Measurements from ENCODE around the gene VWA7.

Gene VWA7

GRCh38 chr6:31776485-31776988 lies 591 bp downstream of the VWA7 start:
- DNase-seq, result no peak

- no peak for DNase-seq
Observed at GRCh38 chr6:31775633-31776484, 1.3 kb downstream of the VWA7 start.

- no peak for DNase-seq
Observed at GRCh38 chr6:31775184-31775583, 1.9 kb downstream of the VWA7 start.

- peak; percentile 37 for DNase-seq
Observed at GRCh38 chr6:31771992-31772358, 5.2 kb downstream of the VWA7 start.

GRCh38 chr6:31770860-31771259 lies 6.3 kb downstream of the VWA7 start:
- DNase-seq, result no peak

- peak; percentile 36 for DNase-seq
Observed at GRCh38 chr6:31769684-31770371, 7.3 kb downstream of the VWA7 start.

GRCh38 chr6:31768363-31769257 lies 8.5 kb downstream of the VWA7 start:
- no peak for DNase-seq

- no peak for DNase-seq
Observed at GRCh38 chr6:31767096-31767645, 10.0 kb downstream of the VWA7 start.

- DNase-seq, result no peak
Observed at GRCh38 chr6:31765910-31766794, 11.0 kb downstream of the VWA7 start.

- DNase-seq, result no peak
Observed at GRCh38 chr6:31765559-31765909, 11.6 kb downstream of the VWA7 start.

- no peak for DNase-seq
Observed at GRCh38 chr6:31764198-31764597, 12.9 kb downstream of the VWA7 start.

- peak; percentile 60 for DNase-seq
Observed at GRCh38 chr6:31763619-31763940, 13.5 kb downstream of the VWA7 start.

GRCh38 chr6:31762878-31763618 lies 14.1 kb downstream of the VWA7 start:
- no peak for DNase-seq

- DNase-seq, result no peak
Observed at GRCh38 chr6:31762356-31762755, 14.8 kb downstream of the VWA7 start, which contains the start of gene SAPCD1. Gene SAPCD1, plus strand, starts transcription at chr6:31762656. Its CDS starts 399 bp downstream, at chr6:31763055.

GRCh38 chr6:31761343-31761742 lies 15.8 kb downstream of the VWA7 start:
- DNase-seq, result no peak

- no peak for DNase-seq
Observed at GRCh38 chr6:31760790-31761189, 16.3 kb downstream of the VWA7 start.

GRCh38 chr6:31758281-31758680 lies 18.8 kb downstream of the VWA7 start:
- DNase-seq, result no peak

GRCh38 chr6:31752739-31753319 lies 24.3 kb downstream of the VWA7 start:
- DNase-seq, result peak; percentile 74

- no peak for DNase-seq
Observed at GRCh38 chr6:31750411-31751022, 26.6 kb downstream of the VWA7 start.

All from fibroblast of skin of abdomen (primary cell).